ENCODE results near the gene MT1A.

DNA sequence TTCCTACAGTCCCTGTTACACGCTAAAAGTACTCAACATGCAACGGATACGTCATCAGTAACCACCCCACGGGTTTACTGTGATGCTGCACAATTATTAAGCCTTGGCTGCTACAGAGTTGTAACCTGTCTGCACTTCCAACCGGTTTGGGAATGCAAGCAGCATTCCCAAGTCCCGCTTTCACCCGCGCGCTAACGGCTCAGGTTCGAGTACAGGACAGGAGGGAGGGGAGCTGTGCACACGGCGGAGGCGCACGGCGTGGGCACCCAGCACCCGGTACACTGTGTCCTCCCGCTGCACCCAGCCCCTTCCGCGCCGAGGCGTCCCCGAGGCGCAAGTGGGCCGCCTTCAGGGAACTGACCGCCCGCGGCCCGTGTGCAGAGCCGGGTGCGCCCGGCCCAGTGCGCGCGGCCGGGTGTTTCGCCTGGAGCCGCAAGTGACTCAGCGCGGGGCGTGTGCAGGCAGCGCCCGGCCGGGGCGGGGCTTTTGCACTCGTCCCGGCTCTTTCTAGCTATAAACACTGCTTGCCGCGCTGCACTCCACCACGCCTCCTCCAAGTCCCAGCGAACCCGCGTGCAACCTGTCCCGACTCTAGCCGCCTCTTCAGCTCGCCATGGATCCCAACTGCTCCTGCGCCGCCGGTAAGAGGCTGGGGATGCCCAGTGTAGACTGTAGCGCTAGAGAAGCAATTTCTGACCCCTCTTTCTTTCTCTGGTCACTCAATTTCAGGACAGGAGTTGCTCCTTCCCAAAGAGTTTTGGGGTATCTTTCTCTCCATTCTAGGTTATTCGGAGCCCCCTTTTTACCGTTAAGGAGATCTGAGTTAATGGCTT is 30.2 kb upstream of the MT1A start, which contains the start of gene MT2A:
- TF ChIP-seq POLR2A (IDR thresholded peaks at IDR 0.05; ENCODE audit: low read depth, low read length) (peak; percentile 99), POLR2AphosphoS5 (IDR thresholded peaks at IDR 0.05; ENCODE audit: insufficient read depth, low read depth, low read length) (peak; percentile 100)
- TF ChIP-seq, protein P1, sequence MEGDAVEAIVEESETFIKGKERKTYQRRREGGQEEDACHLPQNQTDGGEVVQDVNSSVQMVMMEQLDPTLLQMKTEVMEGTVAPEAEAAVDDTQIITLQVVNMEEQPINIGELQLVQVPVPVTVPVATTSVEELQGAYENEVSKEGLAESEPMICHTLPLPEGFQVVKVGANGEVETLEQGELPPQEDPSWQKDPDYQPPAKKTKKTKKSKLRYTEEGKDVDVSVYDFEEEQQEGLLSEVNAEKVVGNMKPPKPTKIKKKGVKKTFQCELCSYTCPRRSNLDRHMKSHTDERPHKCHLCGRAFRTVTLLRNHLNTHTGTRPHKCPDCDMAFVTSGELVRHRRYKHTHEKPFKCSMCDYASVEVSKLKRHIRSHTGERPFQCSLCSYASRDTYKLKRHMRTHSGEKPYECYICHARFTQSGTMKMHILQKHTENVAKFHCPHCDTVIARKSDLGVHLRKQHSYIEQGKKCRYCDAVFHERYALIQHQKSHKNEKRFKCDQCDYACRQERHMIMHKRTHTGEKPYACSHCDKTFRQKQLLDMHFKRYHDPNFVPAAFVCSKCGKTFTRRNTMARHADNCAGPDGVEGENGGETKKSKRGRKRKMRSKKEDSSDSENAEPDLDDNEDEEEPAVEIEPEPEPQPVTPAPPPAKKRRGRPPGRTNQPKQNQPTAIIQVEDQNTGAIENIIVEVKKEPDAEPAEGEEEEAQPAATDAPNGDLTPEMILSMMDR (IDR thresholded peaks at IDR 0.05; ENCODE audit: extremely low read depth in 1 of 2, insufficient read depth in 1 of 2, low read depth in 1 of 2, low read length in 2 of 2), result no peak
